SK-N-SH treated with all-trans-retinoic acid at 6 μM for 48 hours (cell line): ENCODE results near the gene GPR150.
"Not testable (repeated sequence)": the region's sequence is repeated elsewhere in the genome, so short reads cannot be mapped to it uniquely, and the experiment has no call there.

Experiments
- ATAC-seq: fragments of 200-7000 bp; cut with Tn5 transposase; 3 replicates; pipeline ENCODE4 v1.9.1; 2020; ENCODE audit warnings: mild to moderate bottlenecking, moderate library complexity
- ARNTL ChIP-seq: fragments of 450-650 bp; formaldehyde crosslinking; IDR thresholded peaks from 2 replicates; pipeline ENCODE4 v1.5.0; 2020; ENCODE audit warnings: low read depth, mild to moderate bottlenecking, moderate library complexity, borderline replicate concordance
- BACH2 ChIP-seq: fragments of 250-450 bp; sonication (Bioruptor Pico); IDR thresholded peaks from 2 replicates; pipeline ENCODE4 v1.9.0; 2021; ENCODE audit warnings: mild to moderate bottlenecking, borderline replicate concordance
- CREB5 ChIP-seq: fragments of 250-450 bp; sonication (Bioruptor Pico); IDR thresholded peaks from 2 replicates; pipeline ENCODE4 v1.5.1; 2020; ENCODE audit warnings: low read depth, mild to moderate bottlenecking, moderate library complexity
- CSDC2 ChIP-seq: fragments of 250-450 bp; sonication (Bioruptor Pico); IDR thresholded peaks from 2 replicates; pipeline ENCODE4 v1.5.0; 2020; ENCODE audit warnings: mild to moderate bottlenecking, moderate library complexity
- ISL1 ChIP-seq: fragments of 250-450 bp; sonication (Bioruptor Pico); IDR thresholded peaks from 2 replicates; pipeline ENCODE4 v2.1.2; 2022; ENCODE audit warnings: mild to moderate bottlenecking, moderate library complexity
- OSR1 ChIP-seq: fragments of 250-450 bp; sonication (Bioruptor Pico); IDR thresholded peaks from 2 replicates; pipeline ENCODE4 v1.8.0; 2022; ENCODE audit warnings: moderate library complexity, mild to moderate bottlenecking, inconsistent platforms
- PATZ1 ChIP-seq: fragments of 250-450 bp; sonication (Bioruptor Pico); IDR thresholded peaks from 2 replicates; pipeline ENCODE4 v1.8.0; 2020; ENCODE audit warnings: mild to moderate bottlenecking, moderate library complexity, borderline replicate concordance
- PPARA ChIP-seq: fragments of 250-450 bp; sonication (Bioruptor Pico); IDR thresholded peaks from 2 replicates; pipeline ENCODE4 v1.5.0; 2020; ENCODE audit warnings: mild to moderate bottlenecking, borderline replicate concordance
- ZFP3 ChIP-seq: fragments of 250-450 bp; sonication (Bioruptor Pico); IDR thresholded peaks from 2 replicates; pipeline ENCODE4 v1.5.0; 2020; ENCODE audit warnings: mild to moderate bottlenecking, moderate library complexity
- ZNF565 ChIP-seq: fragments of 450-650 bp; formaldehyde crosslinking; conservative IDR thresholded peaks from 2 replicates; pipeline ENCODE4 v1.5.0; 2020; ENCODE audit warnings: low read depth, mild to moderate bottlenecking, moderate library complexity
- ZNF70 ChIP-seq: fragments of 450-650 bp; formaldehyde crosslinking; IDR thresholded peaks from 2 replicates; pipeline ENCODE4 v1.5.0; 2020; ENCODE audit warnings: mild to moderate bottlenecking, moderate library complexity
- TF ChIP-seq, protein P1 (sequence below): fragments of 250-450 bp; sonication (Bioruptor Pico); IDR thresholded peaks from 2 replicates; pipeline ENCODE4 v1.5.0; 2020; ENCODE audit warnings: mild to moderate bottlenecking, moderate library complexity
- TF ChIP-seq, protein P2 (sequence below): fragments of 250-450 bp; sonication (Bioruptor Pico); IDR thresholded peaks from 2 replicates; pipeline ENCODE4 v1.8.0; 2021; ENCODE audit warnings: low read depth, mild to moderate bottlenecking, moderate library complexity, borderline replicate concordance
- TF ChIP-seq, protein P3 (sequence below): fragments of 250-450 bp; sonication (Bioruptor Pico); IDR thresholded peaks from 2 replicates; pipeline ENCODE4 v1.5.1; 2021; ENCODE audit warnings: mild to moderate bottlenecking, moderate library complexity

Gene GPR150

GRCh38 chr5:95644351-95645042 lies 24.6 kb downstream of the GPR150 start (continued):
- no peak for TF ChIP-seq BACH2 (CRISPR knock-in tag)
- no peak for TF ChIP-seq OSR1 (CRISPR knock-in tag)
- no peak for TF ChIP-seq CSDC2 (CRISPR knock-in tag)
- TF ChIP-seq ZNF70 (CRISPR knock-in tag), result no peak
- TF ChIP-seq PATZ1 (CRISPR knock-in tag), result no peak
- no peak for TF ChIP-seq PPARA

DNA sequence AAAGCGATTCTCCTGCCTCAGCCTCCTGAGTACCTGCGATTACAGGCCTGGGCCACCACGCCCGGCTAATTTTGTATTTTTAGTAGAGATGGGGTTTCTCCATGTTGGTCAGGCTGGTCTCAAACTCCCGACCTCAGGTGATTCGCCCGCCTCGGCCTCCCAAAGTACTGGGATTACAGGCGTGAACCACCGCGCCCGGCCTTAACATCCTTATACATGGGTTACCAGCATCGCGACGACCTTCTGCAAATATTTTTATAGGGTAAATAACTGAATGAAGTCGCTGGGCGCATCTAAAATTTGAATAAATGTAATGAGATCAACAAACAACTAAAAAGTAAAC lies 26.3 kb downstream of the GPR150 start:
- 0 out of 2 replicates have a peak, but pooled peaks have one; percentile 34 for TF ChIP-seq ZNF565
- ATAC-seq, result not testable (repeated sequence)

GRCh38 chr5:95646569-95647431 lies 26.9 kb downstream of the GPR150 start, which contains the start of gene RFESD:
Gene RFESD (plus strand): TSS chr5:95646777. CDS start chr5:95652272, 5,495 bp downstream.
- ATAC-seq, result peak; percentile 98

GRCh38 chr5:95647886-95648860 lies 28.3 kb downstream of the GPR150 start:
- ATAC-seq, result no peak
- TF ChIP-seq OSR1 (CRISPR knock-in tag) (no peak), CREB5 (CRISPR knock-in tag) (no peak), PPARA (no peak), PATZ1 (CRISPR knock-in tag) (no peak), ISL1 (CRISPR knock-in tag) (no peak), CSDC2 (CRISPR knock-in tag) (no peak), ZFP3 (CRISPR knock-in tag) (no peak)
- TF ChIP-seq, protein P1, sequence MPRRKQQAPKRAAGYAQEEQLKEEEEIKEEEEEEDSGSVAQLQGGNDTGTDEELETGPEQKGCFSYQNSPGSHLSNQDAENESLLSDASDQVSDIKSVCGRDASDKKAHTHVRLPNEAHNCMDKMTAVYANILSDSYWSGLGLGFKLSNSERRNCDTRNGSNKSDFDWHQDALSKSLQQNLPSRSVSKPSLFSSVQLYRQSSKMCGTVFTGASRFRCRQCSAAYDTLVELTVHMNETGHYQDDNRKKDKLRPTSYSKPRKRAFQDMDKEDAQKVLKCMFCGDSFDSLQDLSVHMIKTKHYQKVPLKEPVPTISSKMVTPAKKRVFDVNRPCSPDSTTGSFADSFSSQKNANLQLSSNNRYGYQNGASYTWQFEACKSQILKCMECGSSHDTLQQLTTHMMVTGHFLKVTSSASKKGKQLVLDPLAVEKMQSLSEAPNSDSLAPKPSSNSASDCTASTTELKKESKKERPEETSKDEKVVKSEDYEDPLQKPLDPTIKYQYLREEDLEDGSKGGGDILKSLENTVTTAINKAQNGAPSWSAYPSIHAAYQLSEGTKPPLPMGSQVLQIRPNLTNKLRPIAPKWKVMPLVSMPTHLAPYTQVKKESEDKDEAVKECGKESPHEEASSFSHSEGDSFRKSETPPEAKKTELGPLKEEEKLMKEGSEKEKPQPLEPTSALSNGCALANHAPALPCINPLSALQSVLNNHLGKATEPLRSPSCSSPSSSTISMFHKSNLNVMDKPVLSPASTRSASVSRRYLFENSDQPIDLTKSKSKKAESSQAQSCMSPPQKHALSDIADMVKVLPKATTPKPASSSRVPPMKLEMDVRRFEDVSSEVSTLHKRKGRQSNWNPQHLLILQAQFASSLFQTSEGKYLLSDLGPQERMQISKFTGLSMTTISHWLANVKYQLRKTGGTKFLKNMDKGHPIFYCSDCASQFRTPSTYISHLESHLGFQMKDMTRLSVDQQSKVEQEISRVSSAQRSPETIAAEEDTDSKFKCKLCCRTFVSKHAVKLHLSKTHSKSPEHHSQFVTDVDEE, result no peak
- TF ChIP-seq, protein P2, sequence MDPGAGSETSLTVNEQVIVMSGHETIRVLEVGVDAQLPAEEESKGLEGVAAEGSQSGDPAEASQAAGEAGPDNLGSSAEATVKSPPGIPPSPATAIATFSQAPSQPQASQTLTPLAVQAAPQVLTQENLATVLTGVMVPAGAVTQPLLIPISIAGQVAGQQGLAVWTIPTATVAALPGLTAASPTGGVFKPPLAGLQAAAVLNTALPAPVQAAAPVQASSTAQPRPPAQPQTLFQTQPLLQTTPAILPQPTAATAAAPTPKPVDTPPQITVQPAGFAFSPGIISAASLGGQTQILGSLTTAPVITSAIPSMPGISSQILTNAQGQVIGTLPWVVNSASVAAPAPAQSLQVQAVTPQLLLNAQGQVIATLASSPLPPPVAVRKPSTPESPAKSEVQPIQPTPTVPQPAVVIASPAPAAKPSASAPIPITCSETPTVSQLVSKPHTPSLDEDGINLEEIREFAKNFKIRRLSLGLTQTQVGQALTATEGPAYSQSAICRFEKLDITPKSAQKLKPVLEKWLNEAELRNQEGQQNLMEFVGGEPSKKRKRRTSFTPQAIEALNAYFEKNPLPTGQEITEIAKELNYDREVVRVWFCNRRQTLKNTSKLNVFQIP (CRISPR knock-in tag), result no peak

More at GRCh38 chr5:95646569-95647431, 26.9 kb downstream of the GPR150 start, which contains the start of gene RFESD:
- TF ChIP-seq, protein P3, sequence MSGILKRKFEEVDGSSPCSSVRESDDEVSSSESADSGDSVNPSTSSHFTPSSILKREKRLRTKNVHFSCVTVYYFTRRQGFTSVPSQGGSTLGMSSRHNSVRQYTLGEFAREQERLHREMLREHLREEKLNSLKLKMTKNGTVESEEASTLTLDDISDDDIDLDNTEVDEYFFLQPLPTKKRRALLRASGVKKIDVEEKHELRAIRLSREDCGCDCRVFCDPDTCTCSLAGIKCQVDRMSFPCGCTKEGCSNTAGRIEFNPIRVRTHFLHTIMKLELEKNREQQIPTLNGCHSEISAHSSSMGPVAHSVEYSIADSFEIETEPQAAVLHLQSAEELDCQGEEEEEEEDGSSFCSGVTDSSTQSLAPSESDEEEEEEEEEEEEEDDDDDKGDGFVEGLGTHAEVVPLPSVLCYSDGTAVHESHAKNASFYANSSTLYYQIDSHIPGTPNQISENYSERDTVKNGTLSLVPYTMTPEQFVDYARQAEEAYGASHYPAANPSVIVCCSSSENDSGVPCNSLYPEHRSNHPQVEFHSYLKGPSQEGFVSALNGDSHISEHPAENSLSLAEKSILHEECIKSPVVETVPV (CRISPR knock-in tag), result no peak
- TF ChIP-seq, protein P1, result peak; percentile 39; the same call in 1 of the 2 replicates
- TF ChIP-seq ARNTL (CRISPR knock-in tag), result peak; percentile 80; the same call in 1 of the 2 replicates
